Measurements from ENCODE around the gene RBM26. TPM values are rescaled to one million over a fixed set of nuclear protein-coding genes. Genes with fewer than 3 reads are reported as not detected.

Gene RBM26
- total RNA-seq, 4 donors from 2014 or later: 54.7 to 67.5 (median 56.8) TPM

DNA sequence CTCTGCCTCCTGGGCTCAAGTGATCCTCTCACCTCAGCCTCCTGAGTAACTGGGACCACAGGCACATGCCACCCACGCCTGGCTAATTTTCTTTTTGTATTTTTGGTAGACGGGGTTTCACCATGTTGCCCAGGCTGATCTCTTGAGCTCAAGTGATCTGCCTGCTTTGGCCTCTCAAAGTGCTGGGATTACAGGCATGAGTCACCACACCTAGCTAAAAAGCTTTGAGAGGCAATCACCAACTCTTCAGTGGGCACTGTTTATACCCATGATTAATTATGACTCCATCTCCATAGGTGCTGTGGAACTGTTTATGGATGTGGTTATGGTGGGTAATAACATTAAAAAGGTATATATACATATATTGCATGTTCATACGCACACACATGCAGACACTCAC is 7.5 kb upstream of the RBM26 start:
- Histone ChIP-seq H3K9me3 (no peaks in the 10 kb centered on the region), H3K4me3 (replicated peaks in 1 of 3) (no peak overlapping the region), H3K27ac (no peak overlapping the region), H3K27me3 (no peaks in the 10 kb centered on the region), H3K4me1 (no peaks in the 10 kb centered on the region), H3K36me3 (no peaks in the 10 kb centered on the region)
- intact Hi-C loops (cut with DNase I): no loop called here
- WGBS, 2 donors: 75 to 82% methylated on average over 3 of the region's 3 CpGs
- DNase-seq: no peak
- TF ChIP-seq POLR2A (IDR thresholded peaks at IDR 0.05): no peak
- TF ChIP-seq, protein P1, sequence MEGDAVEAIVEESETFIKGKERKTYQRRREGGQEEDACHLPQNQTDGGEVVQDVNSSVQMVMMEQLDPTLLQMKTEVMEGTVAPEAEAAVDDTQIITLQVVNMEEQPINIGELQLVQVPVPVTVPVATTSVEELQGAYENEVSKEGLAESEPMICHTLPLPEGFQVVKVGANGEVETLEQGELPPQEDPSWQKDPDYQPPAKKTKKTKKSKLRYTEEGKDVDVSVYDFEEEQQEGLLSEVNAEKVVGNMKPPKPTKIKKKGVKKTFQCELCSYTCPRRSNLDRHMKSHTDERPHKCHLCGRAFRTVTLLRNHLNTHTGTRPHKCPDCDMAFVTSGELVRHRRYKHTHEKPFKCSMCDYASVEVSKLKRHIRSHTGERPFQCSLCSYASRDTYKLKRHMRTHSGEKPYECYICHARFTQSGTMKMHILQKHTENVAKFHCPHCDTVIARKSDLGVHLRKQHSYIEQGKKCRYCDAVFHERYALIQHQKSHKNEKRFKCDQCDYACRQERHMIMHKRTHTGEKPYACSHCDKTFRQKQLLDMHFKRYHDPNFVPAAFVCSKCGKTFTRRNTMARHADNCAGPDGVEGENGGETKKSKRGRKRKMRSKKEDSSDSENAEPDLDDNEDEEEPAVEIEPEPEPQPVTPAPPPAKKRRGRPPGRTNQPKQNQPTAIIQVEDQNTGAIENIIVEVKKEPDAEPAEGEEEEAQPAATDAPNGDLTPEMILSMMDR (IDR thresholded peaks at IDR 0.05): no peak

DNA sequence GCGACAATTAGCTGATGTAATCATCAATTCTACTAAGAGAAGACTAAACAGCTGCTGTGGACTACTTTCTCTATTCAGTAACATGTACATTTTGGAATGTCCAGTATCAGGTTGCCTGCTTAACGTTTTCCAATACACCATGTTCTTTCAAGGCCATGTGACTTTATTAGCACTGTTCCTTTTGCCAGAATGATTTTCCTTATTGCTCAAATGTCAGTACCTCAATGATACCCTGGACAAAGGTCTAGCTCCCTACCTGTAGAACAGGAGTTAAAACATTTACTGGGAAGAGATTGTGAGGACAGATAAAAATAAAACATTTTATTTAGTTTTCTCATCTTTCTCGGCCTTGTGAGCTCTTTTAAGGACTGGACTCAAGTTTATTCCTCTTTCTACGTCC is 3.8 kb upstream of the RBM26 start:
- Histone ChIP-seq H3K27ac (no peak overlapping the region), H3K4me3 (replicated peaks in 1 of 3) (no peak overlapping the region), H3K9me3 (no peaks in the 10 kb centered on the region), H3K4me1 (peaks cover 7 to 10% of the 10 kb centered on the region in 2 donors), H3K36me3 (no peaks in the 10 kb centered on the region), H3K27me3 (no peaks in the 10 kb centered on the region)
- intact Hi-C loops (cut with DNase I): no loop called here
- DNase-seq: no peak
- 74 to 82% methylated on average over 4 of the region's 4 CpGs for WGBS, 2 donors
- TF ChIP-seq, protein P1 (IDR thresholded peaks at IDR 0.05): no peak
- TF ChIP-seq POLR2A (IDR thresholded peaks at IDR 0.05): no peak

DNA sequence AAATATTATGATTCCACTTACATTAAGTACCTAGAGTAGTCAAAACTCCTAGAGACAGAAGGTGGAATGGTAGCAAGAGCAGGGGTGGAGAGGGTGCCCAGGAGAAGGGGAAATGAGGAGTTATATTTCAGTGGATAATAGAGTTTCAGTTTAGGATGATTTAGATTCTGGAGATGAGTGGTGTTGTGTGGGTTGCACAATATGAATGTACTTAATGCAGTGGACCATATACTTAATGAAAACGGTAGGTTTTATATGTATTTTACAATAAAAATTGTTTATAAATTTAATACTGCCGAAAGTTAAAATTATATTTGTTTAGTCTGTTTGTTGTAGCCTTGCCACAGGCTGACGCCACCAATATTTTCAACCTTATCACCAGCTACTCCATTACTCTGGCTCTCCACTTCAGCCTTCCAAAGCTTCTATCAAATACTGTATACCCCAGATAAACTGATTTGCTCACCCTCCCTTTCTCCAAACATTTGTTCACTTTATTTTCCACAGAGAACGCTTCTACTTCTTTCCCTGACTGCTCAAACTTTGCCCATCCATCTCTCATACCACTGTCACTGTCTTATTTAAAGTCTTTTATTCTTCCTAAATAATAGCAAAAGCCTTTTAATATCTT is 1.4 kb upstream of the RBM26 start:
- Histone ChIP-seq H3K36me3 (no peaks in the 10 kb centered on the region), H3K4me3 (replicated peaks in 1 of 3) (no peak overlapping the region), H3K27ac (no peak overlapping the region), H3K9me3 (no peaks in the 10 kb centered on the region), H3K4me1 (peaks cover 24 to 33% of the 10 kb centered on the region in 2 donors), H3K27me3 (no peaks in the 10 kb centered on the region)
- intact Hi-C loops (cut with DNase I): no loop called here
- 90 to 93% methylated on average over 4 of the region's 4 CpGs for WGBS, 2 donors
- TF ChIP-seq, protein P1 (IDR thresholded peaks at IDR 0.05): no peak
- TF ChIP-seq POLR2A (IDR thresholded peaks at IDR 0.05): no peak
- DNase-seq: no peak

DNA sequence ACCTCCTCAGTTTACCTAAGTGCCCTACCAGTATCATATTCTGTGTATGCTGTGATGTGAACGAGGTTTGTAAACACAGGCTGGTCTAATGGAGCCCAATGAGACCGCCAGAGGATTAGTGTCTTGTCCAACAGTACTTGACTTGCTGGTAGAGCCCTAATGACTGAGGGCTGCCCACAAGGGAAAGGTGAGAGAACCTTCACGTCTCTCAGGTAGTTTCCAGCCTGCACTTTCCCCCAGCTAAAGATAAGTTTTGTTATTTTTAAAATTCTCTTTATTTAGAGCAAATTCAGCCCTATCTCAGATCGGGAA is 498 bp upstream of the RBM26 start:
- Histone ChIP-seq H3K36me3 (no peaks in the 10 kb centered on the region), H3K4me1 (peaks cover 28 to 36% of the 10 kb centered on the region in 2 donors), H3K4me3 (replicated peaks in 1 of 3) (peak overlapping the region; percentile 66 to 100 (median 86)), H3K27ac (peak overlapping the region; percentile 92 to 99 (median 98)), H3K27me3 (no peaks in the 10 kb centered on the region), H3K9me3 (no peaks in the 10 kb centered on the region)
- TF ChIP-seq, protein P1 (IDR thresholded peaks at IDR 0.05): peak in 1 of 6 experiments; percentile 1
- TF ChIP-seq POLR2A (IDR thresholded peaks at IDR 0.05): no peak
- no peak for DNase-seq
- intact Hi-C loops (cut with DNase I): no loop called here
- 4 to 11% methylated on average over 4 of the region's 4 CpGs for WGBS, 2 donors

DNA sequence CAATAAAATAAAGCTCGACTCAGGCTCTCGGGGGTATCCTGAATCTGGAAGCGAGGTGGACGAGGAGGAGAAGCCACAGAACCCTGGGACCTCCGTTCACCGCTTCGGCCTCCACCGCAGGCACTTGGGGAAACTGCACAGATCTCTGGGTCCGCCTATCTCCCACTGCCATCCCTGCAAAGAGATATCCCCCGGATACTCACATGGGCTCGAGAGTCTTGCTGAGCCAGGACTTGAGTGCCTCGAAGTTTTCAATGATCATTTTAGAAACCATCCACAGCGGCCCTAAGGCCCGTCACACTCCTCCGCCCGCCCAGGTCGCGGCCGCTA is 589 bp downstream of the RBM26 start:
- peak overlapping the region; percentile 66 to 100 (median 86) for H3K4me3 ChIP-seq (replicated peaks in 1 of 3)
- H3K27ac ChIP-seq: peak overlapping the region; percentile 92 to 99 (median 98)
- 0 to 1% methylated on average over 9 to 19 of the region's 19 CpGs for WGBS, 2 donors
- TF ChIP-seq, protein P1 (IDR thresholded peaks at IDR 0.05): no peak
- TF ChIP-seq POLR2A (IDR thresholded peaks at IDR 0.05): no peak
- no peak for DNase-seq
- intact Hi-C loops (cut with DNase I): no loop called here
- H3K4me1 ChIP-seq: peaks cover 28 to 43% of the 10 kb centered on the region in 2 donors
- H3K36me3 ChIP-seq: no peaks in the 10 kb centered on the region
- H3K9me3 ChIP-seq: no peaks in the 10 kb centered on the region
- H3K27me3 ChIP-seq: no peaks in the 10 kb centered on the region

All from thyroid gland (tissue), 4 donors.